Measurements from ENCODE around the gene GNAZ. TPM values are rescaled to one million over a fixed set of nuclear protein-coding genes. Genes with fewer than 3 reads are reported as not detected.
"Not testable (repeated sequence)": the region's sequence is repeated elsewhere in the genome, so short reads cannot be mapped to it uniquely, and the experiment has no call there.

The GNAZ gene
- polyA plus RNA-seq, 3 donors: 1.5 to 7.8 (median 6.2) TPM

DNA sequence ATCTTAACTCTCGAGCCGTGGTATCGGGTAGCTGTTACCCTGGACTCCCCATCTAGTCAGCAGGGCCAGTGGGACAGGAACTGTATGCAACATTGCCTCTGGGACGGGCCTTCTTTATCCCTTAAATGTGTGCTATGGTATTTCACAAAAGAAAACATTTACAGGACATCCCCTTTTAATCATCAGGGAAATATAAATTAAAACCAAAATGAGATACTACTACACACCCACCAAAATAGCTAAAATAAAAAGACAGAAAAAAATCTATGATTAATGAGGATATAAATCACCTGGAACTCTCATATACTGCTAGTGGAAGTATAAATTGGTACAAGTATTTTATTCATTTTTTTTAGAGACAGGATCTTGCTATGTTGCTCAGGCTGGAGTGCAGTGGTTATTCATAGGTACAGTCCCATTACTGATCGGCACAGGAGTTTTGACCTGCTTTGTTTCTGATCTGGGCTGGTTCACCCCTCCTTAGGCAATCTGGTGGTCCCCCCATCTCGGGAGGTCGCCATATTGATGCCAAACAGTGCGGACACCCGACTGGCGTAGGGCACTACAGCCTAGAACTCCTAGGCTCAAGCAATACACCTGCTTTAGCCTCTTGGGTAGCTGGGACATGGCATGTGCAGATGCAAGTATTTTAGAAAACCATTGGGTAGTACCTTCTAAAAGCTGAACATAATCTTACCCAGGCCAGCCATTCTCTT, 62.2 kb downstream of the GNAZ start:
- no peak overlapping the region for H3K27ac ChIP-seq (ENCODE audit: low read depth, low read length)
- 77 to 91% (median 90%) methylated on average over 10 of the region's 10 CpGs for WGBS, 3 donors

DNA sequence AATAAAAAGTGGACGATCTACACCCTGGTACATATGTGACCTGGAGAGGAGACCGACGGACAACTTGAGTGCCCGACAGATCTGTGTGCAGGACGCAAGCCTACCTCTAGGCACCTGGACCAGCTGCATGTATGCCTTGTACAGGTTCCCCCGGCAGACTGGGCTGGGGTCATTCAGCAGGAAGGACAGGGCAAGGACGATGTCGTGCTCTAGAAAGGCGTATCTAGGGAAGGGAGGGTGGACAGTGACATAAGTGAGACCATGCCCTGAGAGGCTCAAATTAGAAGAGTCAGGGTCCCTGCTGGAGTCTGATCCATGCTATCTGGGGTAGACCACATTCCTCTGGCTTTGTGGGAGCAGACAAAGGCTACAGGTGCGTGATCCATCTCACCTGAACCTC, 63.6 kb downstream of the GNAZ start:
- H3K27ac ChIP-seq (ENCODE audit: low read depth, low read length): no peak overlapping the region
- 92 to 95% (median 93%) methylated on average over 10 of the region's 10 CpGs for WGBS, 3 donors

GRCh38 chr22:23136991-23137390, 66.7 kb downstream of the GNAZ start:
- WGBS, 3 donors: 80 to 100% (median 91%) methylated on average over 1 to 4 of the region's 4 CpGs
- not testable (repeated sequence) for H3K27ac ChIP-seq (ENCODE audit: low read depth, low read length)

- 45 to 61% (median 56%) methylated on average over 3 of the region's 3 CpGs for WGBS, 3 donors
Measured at GRCh38 chr22:23137468-23137867, 67.1 kb downstream of the GNAZ start.

DNA sequence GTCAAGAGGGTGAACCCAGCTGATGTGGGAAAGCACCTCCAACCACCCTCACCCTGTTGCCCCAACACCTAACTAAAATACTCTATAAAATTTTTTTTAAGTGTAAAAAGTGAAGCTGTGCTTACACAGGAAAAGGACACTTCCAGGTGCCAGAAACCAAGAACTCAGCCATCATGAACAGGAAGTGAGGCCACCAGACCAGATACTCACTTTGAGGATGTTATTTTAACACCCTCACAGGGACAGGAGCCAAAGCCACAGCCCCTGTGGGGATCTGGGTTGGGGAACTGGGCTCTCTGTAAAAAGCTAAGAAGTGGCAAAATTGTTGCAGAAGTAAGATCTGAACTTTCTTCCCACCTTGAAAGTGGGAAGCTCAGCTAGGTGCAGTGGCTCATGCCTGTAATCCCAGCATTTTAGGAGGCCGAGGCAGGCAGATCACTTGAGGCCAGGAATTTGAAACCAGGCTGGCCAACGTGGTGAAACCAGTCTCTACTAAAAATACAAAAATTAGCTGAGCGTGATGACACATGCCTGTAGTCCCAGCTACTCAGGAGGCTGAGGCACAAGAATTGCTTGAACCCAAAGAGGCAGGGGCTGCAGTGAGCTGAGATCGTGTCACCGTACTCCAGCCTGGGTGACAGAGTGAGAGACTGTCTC, 67.7 kb downstream of the GNAZ start:
- no peak overlapping the region for H3K27ac ChIP-seq (ENCODE audit: low read depth, low read length)
- 58 to 78% (median 59%) methylated on average over 5 of the region's 5 CpGs for WGBS, 3 donors

More at GRCh38 chr22:23137468-23137867, 67.1 kb downstream of the GNAZ start:
- H3K27ac ChIP-seq (ENCODE audit: low read depth, low read length): no peak overlapping the region

DNA sequence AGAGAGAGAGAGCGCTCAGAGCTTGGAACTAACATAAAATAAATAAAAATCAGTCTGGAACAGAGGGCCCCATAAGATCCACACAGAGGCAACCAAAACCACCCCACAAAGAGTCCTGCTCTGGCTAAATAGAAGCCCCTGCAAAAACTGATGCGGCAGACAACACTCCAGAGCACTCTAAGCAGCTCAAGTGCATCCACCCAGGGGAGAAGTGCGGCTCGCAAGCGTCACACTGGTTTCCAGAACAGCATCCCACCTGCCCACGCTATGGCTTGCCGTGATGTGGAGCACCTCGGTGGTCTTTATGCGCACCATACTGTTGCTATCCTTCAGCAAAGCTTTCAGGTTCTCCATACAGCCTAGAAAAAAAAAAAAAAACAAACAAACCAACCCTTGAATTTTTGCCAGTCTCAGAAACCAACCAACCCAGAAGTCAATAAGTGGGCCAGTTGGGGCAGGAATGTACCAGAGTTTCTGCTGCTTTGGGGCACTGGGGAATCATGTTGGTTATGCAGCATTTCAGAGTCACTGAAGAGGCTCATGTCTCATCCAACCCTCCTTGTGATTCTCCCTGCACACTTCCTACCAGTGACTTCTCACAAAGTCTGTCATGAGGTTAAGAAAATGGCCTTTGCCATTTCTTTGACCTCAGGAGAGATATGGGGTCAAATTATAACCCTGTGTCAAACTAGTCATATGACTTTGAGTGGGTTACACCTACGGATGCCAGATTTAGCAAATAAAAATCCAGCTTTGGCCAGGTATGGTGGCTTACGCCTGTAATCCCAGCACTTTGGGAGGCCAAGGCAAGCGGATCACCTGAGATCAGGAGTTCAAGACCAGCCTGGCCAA, 68.5 kb downstream of the GNAZ start:
- WGBS, 3 donors: 94 to 95% (median 95%) methylated on average over 12 of the region's 12 CpGs
- no peak overlapping the region for H3K27ac ChIP-seq (ENCODE audit: low read depth, low read length)

DNA sequence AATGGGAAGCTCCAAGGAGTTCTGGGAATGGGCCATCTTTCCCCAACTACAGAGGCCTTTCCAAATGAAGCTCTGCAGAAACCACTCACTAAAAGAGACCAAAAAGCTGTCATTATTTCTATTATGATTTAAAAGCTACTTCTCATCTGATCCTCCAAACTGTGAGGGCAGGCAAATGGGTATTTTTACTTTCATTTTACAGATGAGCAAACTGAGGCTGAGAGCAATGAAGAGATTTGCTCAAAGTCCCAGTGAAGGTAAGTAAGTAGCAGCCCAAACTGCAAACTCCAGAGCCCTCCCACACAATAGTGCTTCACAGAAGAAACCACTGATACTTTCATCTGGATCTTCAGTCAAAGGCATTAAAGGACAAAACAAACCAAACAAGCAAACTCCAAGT, 70.1 kb downstream of the GNAZ start:
- H3K27ac ChIP-seq (ENCODE audit: low read depth, low read length): no peak overlapping the region

GRCh38 chr22:23142546-23143105, 72.3 kb downstream of the GNAZ start:
- H3K27ac ChIP-seq (ENCODE audit: low read depth, low read length): no peak overlapping the region
- WGBS, 3 donors: 77 to 86% (median 84%) methylated on average over 9 of the region's 9 CpGs

- 98 to 100% (median 100%) methylated on average over 1 of the region's 1 CpG for WGBS, 3 donors
Measured at GRCh38 chr22:23143119-23143518, 72.8 kb downstream of the GNAZ start.

GRCh38 chr22:23144432-23144831, 74.1 kb downstream of the GNAZ start:
- no peak overlapping the region for H3K27ac ChIP-seq (ENCODE audit: low read depth, low read length)
- 89 to 96% (median 91%) methylated on average over 4 of the region's 4 CpGs for WGBS, 3 donors

More at GRCh38 chr22:23143119-23143518, 72.8 kb downstream of the GNAZ start:
- H3K27ac ChIP-seq (ENCODE audit: low read depth, low read length): no peak overlapping the region

DNA sequence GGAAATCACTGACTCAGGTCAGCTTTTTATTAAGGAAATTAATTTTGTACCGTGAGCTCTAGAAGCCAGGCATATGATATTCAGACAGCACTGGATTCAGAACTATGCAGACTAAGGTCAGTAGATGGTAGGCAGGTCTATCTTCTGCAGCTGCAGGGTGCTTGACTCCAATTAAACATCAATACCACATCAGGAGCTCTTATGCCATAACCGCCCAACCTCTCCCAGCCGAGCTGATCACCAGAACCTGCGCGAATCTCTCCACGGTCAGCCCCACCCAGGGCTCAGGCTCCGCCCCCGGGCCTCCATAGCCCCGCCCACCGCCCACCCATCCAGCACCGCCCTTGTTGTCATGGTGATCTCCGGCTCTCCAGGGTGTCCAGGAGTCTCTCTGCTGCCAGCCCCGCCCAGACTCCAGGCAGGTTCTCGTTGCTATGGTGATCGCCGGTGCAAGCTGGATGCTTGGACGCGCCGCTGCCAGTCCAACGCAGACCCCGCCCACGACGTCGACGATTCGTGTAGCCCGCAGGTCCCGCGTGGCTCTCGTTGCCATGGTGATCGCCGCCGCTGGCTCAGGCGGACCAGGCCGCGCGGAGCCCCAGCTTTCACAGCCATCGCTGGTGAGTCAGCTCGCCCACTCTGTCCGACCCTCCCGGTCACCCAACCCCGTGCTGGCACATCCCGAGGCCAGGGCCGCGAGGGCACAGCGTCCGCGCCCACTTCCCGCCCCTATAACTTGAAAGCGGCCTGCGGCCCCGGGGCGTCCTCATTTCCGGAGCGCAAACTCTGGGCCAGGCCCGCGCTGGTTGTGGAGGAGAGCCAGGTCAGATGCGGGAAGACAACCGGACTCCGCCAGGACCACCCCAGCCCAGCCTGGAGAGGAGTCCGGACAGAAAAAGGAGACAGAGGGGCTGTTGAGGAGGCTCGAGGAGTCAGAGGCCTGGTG, 74.9 kb downstream of the GNAZ start, which contains the start of gene RAB36:
RAB36 (plus strand) TSS at position 546 of the 946 bp plus-strand sequence. CDS start 1,140 bp downstream, outside the sequence.
- 6 to 14% (median 7%) methylated on average over 62 of the region's 62 CpGs for WGBS, 3 donors
- no peak within 1 kb of the TSS for H3K27ac ChIP-seq (ENCODE audit: low read depth, low read length)

- WGBS, 3 donors: 75 to 87% (median 80%) methylated on average over 2 of the region's 2 CpGs
- H3K27ac ChIP-seq (ENCODE audit: low read depth, low read length): no peak overlapping the region
Measured at GRCh38 chr22:23145878-23146470, 75.7 kb downstream of the GNAZ start.

GRCh38 chr22:23146478-23147205, 76.3 kb downstream of the GNAZ start:
- WGBS, 3 donors: 81 to 88% (median 82%) methylated on average over 8 of the region's 8 CpGs
- no peak overlapping the region for H3K27ac ChIP-seq (ENCODE audit: low read depth, low read length)

- WGBS, 3 donors: 16 to 34% (median 33%) methylated on average over 6 of the region's 6 CpGs
- no peak overlapping the region for H3K27ac ChIP-seq (ENCODE audit: low read depth, low read length)
Measured at GRCh38 chr22:23147617-23148387, 77.5 kb downstream of the GNAZ start.

GRCh38 chr22:23149743-23150238, 79.5 kb downstream of the GNAZ start:
- 81 to 84% (median 82%) methylated on average over 15 of the region's 15 CpGs for WGBS, 3 donors
- H3K27ac ChIP-seq (ENCODE audit: low read depth, low read length): no peak overlapping the region

DNA sequence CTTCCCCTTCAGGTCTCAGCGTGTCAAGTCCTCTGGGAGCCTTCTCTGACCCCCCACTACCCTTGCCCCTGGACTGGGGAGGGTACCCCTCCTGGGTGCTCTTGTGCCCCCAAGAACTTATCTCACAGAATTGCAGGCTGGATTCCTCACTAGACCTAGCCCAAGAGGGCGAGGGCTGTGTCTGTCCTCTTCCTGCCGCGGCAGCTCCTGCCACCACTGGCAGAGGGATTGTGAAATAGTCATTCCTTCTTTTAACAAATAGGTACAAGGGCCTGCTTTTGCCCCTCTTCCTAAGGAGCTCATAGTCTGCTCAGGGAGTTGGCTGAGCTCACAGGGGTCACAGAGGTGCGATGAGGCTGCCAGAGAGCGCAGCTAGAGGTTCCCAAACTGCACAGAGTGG, 80.4 kb downstream of the GNAZ start:
- no peak overlapping the region for H3K27ac ChIP-seq (ENCODE audit: low read depth, low read length)
- 64 to 92% (median 68%) methylated on average over 6 of the region's 6 CpGs for WGBS, 3 donors
